HG02759 (cell line): Measurements from ENCODE around the gene IMPDH2.

ENCODE experiments used
- ATAC-seq: cut with Tn5 transposase; IDR thresholded peaks from one replicate; pipeline ENCODE4 v1.9.1; 2021; ENCODE audit warnings: mild to moderate bottlenecking, moderate library complexity; ENCODE audit not compliant: unreplicated experiment

IMPDH2 gene

DNA sequence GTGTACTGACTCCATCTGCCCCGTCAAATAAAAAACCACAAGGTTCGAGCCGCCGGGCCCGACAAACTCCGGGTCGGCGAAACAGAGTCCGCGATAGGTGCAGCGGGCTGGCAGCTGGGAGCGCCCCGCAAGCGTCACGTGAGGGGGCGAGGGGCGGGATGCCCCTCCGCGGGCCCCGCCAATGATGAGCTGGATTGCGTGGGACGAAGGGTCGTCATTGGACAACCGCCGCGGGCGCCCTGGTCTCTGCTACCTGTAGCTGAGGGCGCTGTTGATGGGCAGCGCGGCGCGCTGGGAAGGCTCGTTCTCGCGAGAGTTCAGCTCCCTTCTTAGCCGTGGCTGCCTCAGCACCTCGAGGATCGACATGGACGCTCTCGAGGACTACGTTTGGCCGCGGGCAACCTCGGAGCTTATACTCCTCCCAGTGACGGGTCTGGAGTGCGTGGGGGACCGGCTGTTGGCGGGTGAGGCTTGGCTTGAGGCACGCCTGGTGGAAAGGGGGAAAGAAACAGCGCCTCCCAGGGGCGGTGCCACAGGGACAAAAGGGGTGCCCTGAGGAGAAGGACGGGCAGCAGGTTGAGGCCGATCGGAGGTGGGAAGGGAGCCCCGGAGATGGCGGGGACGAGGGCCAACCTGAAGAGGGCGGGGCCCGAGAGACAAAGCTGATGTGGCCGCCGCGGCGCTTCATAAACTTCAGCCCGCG is 22.0 kb downstream of the IMPDH2 start, which contains the start of gene WDR6:
WDR6 (plus strand) TSS at position 324 of the 703 bp plus-strand sequence; CDS start at position 365, 41 bp downstream.
- peak; percentile 90 for ATAC-seq

- ATAC-seq: no peak
Observed at GRCh38 chr3:49006408-49007067, 22.7 kb downstream of the IMPDH2 start.

GRCh38 chr3:49005998-49006397 is 23.2 kb downstream of the IMPDH2 start:
- ATAC-seq: no peak

GRCh38 chr3:49005303-49005680 is 23.9 kb downstream of the IMPDH2 start:
- ATAC-seq: no peak

DNA sequence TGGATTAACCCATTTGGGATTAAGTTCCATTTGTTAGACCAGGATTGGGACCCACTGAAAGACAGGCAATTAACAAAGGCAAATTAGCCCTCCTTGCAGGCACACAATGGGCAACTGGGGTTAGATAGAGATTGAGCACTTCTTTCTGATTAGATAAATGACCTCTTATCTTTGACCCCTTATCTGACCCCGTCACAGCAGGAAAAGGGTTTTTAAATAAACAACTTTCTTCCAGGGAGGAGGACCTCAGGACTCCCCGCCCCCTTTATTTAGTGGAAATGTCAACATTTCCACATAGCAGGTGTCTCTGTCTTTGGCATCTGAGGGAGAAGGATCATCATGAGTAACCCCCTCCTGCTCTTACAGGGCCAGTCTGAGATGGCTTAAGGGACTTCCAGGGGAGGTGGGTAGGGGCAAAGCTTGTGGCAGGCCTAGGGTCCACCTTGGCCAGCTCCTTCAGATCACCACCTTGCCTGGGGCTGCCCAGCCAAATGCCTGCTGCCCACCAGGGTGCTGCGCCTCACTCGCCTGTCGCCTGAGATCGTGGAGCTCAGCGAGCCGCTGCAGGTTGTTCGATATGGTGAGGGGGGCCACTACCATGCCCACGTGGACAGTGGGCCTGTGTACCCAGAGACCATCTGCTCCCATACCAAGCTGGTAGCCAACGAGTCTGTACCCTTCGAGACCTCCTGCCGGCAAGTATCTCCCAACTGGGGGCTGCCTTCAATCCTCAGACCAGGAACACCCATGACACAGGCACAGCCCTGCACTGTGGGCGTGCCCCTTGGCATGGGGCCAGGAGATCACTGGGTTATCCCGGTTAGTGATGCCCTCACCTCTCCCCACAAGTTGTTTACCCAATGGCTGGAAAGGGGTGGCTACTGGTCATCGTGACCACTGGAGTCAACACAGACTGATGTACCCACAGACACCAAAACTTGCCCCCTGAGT is 24.6 kb downstream of the IMPDH2 start:
- ATAC-seq: no peak

DNA sequence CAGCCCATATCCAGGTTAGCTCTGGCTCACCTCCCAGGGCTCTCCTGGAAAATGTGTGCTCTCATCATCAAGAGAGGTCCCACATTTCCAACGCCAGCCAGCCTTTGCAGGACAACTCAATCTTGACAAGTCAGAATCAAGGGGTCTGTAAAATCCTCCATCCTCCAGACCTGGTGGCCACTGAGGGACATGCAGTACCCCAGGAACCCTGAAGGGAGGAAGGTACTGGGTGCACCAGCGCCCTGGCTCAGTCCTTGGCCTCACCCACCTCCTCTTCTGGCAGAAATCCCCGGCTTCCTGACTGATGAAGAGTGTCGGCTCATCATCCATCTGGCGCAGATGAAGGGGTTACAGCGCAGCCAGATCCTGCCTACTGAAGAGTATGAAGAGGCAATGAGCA is 28.0 kb downstream of the IMPDH2 start:
- no peak for ATAC-seq

- no peak for ATAC-seq
Observed at GRCh38 chr3:48999085-48999858, 29.9 kb downstream of the IMPDH2 start.

DNA sequence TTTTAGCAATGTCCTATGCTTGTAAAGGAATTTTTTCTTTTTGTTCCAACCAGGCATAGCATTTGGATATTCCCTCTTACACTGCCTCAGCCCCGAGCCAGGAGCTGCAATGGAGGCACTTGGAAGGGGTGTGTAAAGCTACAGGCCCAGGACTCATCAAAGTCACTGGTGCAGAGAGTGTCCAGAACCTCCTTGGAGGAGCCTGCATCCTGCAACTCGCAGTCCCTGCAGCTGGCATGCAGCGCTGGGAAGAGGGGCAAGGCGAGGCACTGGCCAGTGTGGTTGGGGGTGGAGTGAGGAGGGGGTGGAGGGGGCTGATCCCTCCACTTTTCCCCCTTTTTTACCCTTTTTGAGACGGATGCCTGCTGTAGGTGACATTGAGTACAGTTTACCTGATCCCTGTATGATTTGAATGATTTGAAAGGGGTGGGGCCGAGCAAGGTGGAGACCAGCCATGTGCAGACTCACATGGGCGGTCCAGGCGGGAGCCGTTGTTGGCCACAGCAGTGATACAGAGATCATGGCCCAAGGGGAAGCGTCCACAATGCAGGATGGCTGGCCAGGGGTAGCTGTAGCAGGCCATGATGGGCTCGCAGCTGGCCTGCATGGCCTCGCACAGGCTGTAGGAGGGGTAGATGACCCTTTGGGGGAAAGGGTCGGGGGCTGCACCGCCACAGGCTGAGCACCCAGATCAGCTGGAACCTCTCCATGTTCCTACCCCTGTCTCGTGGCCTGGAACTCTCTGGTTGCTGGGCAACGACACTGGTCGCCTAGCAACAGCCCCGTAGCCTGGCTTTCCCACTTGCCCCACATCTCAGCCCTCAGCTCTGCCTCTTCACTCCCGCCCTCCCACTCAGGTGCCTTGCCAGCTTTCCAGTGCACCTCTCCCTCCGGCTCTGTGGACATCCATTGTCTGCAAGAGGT is 31.2 kb downstream of the IMPDH2 start:
- no peak for ATAC-seq

DNA sequence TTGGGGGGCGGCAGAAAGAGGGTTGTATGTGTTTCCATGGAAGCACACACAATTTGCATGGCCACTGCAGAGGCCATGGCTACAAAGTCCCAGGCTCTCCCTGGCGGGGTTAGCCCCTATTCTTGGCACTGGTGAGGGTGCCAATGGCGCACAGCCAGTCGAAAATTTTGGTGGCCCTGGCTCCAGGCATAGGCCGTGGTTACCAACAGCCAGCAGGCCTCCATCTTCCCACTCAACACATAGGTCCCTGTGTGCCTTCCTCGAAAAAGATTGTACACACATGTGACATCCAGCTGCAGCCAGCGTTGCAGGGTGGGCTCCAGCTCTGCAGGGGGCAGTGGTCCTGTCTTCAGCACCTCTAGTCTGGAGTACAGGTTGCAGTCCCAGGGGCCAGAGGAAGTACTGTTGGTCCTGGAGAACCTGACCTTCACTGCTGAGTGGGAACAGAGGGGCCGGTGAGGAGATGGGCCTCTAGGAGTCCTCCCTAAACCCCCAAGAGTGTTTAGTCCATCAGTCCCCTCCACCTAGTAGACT is 32.0 kb downstream of the IMPDH2 start:
- no peak for ATAC-seq

GRCh38 chr3:48996640-48997039 is 32.6 kb downstream of the IMPDH2 start:
- no peak for ATAC-seq

DNA sequence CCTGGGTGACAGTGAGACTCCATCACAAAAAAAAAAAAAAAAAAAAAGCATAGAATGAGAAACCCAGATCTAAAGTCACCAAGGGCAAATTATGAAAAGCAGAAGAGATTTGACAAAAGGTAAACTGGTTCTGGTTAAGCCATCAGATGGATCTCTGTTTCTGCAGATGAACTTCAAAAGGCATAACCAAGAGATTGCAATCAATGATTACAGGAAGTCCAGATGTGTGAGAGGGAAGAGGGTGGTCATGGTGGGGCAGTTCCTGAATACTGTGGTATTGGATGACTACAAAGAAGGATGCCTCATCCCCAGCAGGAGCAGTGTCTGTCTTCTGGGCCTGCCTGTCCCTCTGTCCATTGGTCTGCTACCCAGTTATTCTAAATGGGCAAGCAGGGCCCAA is 35.4 kb downstream of the IMPDH2 start:
- no peak for ATAC-seq

- ATAC-seq: no peak
Observed at GRCh38 chr3:48991851-48992545, 37.2 kb downstream of the IMPDH2 start.

GRCh38 chr3:48990636-48991469 is 38.3 kb downstream of the IMPDH2 start:
- ATAC-seq: peak; percentile 10

GRCh38 chr3:48989796-48990635 is 39.2 kb downstream of the IMPDH2 start, which contains the start of gene P4HTM:
Gene P4HTM (plus strand): TSS chr3:48990241. CDS start chr3:48990257, 16 bp downstream.
- peak; percentile 62 for ATAC-seq

GRCh38 chr3:48989126-48989795 is 39.9 kb downstream of the IMPDH2 start:
- ATAC-seq: peak; percentile 8

DNA sequence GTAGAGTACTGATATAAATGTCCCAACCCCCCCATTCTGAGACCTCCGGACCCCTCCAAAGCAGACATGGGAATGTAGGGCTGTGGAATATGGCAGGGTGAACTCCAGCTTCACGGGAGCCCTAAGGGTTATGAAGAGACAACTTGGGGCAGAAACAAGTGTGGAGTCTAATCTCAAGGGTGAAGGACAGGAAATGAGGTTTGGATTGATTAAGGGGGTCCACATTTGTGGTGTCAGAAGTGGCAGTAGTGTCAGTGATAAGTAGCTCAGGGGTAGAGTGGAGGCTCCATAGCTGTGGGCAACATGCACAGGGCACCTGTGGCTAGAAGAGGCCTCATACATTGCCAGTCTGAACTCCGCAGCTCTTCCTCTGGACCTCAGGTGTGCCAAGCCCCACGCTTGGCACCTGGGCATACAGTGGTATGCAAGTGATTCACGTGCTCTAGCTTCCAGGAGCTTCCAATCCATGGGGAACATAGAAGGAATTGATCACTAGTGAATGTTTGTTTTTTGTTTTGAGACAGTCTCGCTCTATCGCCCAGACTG is 43.3 kb downstream of the IMPDH2 start:
- no peak for ATAC-seq
